LHCN-M2 (cell line): ENCODE data around the gene MIGA2. TPM values are rescaled to one million over a fixed set of nuclear protein-coding genes. Genes with fewer than 3 reads are reported as not detected.
"Not testable (repeated sequence)": the region's sequence is repeated elsewhere in the genome, so short reads cannot be mapped to it uniquely, and the experiment has no call there.

ENCODE experiments used
- DNase-seq: peaks from one replicate; pipeline ENCODE4 v3.0.0-alpha.2; 2012; ENCODE audit warnings: low read depth
- total RNA-seq: library from RNA; depleted of rRNA; stranded (reverse); fragments of >200 nt; gene quantifications from 2 replicates; pipeline ENCODE4 v1.2.3, GENCODE V29; 2014

The MIGA2 gene
- total RNA-seq, 1 experiment from 2014 or later, result 29.1 TPM

DNA sequence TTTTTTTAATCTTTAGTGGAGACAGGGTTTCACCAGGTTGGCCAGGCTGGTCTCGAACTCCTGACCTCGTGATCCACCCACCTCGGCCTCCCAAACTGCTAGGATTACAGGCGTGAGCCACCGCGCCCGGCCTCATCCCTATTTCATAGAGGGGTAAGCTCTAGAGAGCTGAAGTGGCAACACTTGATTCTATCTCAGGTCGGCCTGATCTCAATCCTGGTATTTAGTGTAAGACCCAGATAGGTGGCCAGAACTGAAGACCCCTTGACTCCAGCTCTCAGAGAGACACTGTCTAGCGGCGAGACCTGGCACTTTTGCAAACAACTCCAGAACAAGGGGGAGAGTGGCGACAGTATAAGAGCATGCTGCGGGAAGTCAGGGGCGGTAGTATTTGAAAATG is 588 bp upstream of the MIGA2 start:
- DNase-seq, result not testable (repeated sequence)

DNA sequence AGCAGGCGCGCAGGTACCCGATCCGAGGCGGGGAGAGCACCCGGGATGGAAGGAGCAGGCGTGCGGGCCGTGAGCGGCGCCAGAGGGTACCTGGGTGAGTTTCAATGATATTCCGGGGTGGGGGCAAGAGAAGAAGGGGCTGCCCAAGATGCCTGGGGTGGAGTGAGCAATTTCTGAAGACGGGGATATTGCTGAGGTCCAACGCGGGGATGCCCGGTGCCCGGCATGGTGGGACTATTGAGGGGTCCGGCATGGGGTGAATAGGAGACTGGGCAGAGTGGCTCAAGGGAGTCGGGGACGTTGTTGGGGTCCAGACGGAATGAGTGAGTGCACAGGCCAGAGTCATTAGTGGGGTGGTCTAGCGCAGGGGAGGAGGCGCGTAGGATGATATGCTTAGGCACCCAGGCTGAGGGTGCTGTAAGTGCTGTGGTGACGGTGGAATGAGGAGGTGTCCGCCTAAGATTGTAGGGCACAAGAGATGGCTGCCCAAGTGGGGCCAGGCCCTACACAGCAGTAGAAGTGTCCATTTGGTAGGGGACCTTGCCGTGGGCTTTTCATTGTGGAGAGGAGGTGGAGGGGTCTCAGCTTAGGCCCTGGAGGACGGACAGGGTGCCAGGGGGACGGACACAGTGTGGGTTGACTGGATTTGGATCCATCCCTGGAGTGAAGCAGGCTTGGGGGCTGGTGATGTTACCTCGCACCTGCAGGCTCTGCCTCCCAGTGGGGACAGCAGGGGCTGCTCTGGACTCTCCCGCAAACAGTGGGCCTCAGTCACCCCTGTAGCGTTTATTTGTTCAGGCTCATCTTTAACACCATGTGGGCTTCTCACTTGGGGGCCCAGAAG is 719 bp downstream of the MIGA2 start:
- no peak for DNase-seq

DNA sequence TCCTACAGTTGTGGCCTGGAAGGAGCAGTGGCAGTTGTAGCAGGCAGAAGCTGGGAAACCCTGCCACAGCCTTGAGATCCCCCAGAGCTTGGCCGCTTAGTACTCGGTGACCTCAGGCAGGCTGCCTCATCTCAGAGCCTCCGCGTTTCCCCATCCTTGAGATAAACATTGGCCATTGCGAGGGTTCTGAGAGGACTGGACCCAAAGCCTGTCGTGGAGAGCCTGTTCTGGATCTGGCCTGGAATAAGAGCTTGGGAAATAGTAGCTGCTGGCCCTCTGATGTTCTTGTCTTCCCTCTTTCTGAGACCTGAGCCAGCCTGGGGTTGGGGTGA is 1.3 kb downstream of the MIGA2 start:
- no peak for DNase-seq

DNA sequence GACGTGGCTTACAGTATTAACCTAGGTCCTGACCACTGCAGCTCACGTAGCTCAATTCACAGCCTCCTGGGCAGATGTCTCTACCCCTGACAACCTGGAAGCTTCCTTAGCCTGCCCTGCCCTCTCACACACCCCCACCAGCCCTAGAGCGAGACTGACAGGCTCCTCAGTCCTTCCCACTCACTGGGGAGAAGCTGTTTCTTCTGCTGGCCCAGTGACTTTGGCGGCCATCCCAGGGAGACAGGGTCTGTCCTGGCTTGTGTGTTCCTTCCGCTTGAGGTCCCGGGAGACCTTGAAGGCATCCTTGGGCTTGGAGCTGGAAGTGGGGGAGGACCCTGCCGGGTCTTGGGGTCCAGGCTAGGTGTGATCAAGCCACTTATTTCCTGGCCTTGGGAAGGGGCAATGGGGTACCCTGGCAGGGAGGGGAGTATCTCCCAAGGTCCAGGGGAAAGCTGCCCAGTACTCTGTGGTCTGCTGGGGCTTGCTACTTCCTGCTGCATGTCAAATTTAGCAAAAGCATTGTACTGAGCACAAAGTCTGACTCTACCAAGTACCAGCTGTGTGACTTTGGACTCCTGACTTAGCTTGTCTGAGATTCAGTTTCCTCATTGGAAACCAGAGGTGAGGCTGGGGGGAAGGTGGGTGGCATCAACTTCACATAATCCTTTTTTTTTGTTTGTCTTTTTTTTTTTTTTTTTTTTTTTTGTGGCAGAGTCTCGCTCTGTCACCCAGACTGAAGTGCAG is 1.9 kb downstream of the MIGA2 start:
- DNase-seq, result no peak

DNA sequence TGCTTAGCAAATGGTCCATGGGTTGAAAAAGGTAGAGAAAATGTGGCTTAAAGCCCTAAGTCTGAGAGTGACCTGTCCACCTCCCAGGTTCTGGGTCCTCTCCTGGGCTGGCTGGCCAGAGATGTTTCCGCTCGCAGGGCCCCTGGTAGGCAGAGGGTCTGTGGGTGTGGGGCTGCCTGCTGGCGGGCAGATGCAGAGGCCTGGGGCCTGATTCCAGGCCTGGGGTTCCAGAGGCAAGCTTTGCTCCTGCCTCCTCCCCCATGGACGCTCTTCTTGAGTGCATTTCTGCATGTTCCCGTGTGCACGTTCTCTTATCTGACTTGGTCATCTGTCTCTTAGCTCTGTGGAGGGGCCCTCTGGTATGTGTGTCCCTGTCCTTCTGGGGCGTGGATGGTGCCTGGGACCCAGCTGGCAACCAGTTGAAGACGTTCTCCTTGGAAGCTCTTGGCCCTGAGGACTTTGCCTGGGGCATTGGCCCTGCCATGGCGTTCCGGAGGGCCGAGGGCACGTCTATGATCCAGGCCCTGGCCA is 3.8 kb downstream of the MIGA2 start:
- no peak for DNase-seq

- DNase-seq, result no peak
Measured at GRCh38 chr9:129042016-129042415, 5.6 kb downstream of the MIGA2 start.

DNA sequence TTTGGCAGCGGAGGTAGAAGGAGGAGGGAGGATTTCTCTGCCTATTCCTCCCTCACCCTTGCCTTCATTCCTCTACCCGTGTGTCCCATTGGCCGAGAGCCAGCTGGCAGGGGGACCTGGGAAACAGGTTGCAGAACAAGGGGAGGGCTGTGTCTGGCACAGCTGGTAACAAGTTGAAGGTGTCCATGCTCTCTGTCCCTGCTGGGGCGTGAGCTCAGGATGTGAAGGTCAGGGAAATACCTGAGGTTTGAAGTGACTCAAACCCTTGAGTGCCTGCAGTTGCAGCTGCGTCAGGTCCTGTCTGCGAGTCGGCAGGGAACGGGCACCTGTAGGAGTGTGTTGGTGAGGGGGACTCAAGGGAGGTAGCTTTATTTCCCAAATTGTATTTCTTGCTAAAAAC is 16.2 kb downstream of the MIGA2 start:
- no peak for DNase-seq

DNA sequence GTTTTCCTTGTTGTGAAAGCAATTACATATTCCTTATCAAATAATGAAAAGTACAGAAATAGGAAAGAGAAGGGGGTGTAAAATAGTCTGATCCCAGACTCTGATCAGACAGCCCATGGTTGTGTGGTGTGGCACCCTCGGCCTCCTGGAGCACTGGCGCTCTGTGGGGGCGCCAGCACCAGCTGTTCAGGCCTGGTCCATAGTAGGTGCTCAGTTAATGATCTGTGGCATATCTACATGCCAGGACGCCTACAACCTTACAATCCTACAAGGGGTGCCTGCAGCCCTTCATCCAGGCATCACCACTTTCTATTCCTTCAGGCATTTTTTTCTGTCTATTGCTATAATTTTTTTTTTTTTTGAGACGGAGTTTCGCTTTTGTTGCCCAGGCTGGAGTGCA is 16.6 kb downstream of the MIGA2 start:
- no peak for DNase-seq

DNA sequence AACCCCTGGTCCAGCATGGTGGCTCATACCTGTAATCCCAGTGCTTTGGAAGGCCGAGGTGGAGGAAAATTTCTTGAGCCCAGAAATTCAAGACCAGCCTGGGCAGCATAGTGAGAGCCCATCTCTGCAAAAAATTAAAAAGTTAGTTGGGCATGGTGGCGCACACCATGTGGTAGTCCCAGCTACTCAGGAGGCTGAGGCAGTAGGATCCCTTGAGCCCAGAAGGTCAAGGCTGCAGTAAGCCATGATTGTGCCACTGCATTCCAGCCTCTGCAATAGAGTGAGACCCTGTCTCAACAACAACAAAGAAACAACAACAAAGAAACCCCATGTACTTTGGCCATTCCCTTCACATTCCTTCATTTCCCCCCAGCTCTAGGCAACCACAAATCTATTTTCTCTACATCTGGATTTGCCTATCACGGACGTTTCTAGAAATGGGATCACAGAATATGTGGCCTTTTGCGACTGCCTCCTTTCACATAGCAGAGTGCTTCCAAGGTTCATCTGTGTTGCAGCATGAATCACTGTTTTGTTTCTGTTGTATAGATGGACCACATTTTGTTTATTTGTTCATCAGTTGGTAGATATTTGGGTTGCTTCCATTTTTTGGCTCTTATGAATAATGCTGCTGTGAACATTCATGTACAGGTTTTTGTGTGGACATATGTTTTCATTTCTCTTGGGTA is 17.9 kb downstream of the MIGA2 start:
- DNase-seq, result no peak

DNA sequence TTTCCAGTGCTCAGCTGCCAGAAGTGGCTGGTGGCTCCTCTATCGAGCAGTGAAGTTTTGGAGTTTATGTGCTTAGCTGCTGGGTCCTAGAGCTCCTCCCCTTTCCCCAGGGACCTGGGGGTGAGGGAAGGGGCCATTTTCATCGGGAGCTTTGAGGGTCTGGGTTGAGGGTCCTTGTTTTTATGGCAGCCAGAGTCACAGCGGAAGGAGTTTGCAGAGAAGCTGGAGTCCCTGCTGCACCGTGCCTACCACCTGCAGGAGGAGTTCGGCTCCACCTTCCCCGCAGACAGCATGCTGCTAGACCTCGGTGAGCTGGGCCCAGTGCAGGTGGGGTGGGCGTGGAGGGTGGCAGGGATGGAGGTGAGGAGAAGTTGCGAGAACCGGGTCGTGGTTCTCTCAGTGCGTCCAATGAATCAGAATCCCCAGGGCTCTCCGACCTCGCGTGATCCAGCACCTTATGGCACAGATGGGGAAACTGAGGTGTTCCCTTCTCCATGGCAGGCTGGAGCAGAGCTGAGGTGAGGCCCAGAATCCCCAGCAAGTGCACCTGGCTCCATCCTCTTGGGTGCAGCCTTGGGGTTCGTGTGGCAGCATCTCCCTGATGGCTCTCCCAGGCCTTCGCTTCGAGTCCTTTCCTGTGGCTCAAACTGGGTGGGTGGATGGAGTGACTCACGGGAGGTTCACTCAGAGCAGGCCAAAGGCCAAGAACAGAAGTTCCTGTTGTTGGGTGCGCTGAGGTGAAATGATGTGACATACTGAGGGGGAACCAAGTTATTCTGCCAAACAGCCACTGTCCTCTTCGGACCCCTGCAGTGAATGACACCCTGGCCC is 22.8 kb downstream of the MIGA2 start:
- DNase-seq, result peak; percentile 57

GRCh38 chr9:129059796-129060785 is 23.7 kb downstream of the MIGA2 start:
- DNase-seq, result no peak

DNA sequence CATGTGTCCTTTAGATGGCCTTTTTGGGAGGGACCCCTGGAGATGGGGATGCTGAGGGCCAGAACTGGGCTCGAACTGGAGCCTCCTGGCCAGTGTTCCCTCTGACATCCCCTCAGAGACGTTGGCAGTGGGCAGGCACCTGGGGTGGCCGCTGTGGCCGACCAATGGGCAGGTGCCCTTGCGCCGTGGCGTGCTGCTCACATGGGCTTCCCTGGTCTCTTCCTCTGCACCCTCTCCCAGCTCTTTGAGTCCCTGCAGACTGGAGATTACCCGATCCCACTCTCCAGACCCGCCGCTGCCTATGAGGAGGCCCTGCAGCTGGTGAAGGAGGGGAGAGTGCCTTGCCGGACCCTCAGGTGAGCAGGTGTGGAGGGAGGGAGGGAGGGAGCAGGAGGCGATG is 24.6 kb downstream of the MIGA2 start:
- no peak for DNase-seq

DNA sequence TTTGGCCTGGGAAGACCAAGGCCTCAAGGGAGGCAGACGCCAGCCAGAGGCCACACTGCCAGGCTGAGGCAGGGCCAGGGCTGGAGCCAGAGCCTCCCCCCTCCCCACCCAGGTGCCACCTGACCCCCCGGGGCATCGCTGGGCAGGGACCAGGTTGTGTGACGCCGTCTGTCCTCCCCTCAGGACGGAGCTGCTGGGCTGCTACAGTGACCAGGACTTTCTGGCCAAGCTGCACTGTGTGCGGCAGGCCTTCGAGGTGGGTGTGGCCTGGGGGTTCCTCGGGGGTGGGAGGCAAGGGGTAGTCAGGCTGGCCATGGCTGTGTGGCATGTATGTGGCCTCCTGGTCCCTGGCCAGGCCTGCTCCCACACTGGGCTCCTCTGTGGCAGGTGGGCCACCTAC is 26.6 kb downstream of the MIGA2 start:
- DNase-seq, result no peak

GRCh38 chr9:129064499-129064908 is 28.1 kb downstream of the MIGA2 start:
- no peak for DNase-seq

GRCh38 chr9:129068110-129068509 is 31.7 kb downstream of the MIGA2 start:
- no peak for DNase-seq

- DNase-seq, result peak; percentile 59
Measured at GRCh38 chr9:129068990-129069861, 32.8 kb downstream of the MIGA2 start.

DNA sequence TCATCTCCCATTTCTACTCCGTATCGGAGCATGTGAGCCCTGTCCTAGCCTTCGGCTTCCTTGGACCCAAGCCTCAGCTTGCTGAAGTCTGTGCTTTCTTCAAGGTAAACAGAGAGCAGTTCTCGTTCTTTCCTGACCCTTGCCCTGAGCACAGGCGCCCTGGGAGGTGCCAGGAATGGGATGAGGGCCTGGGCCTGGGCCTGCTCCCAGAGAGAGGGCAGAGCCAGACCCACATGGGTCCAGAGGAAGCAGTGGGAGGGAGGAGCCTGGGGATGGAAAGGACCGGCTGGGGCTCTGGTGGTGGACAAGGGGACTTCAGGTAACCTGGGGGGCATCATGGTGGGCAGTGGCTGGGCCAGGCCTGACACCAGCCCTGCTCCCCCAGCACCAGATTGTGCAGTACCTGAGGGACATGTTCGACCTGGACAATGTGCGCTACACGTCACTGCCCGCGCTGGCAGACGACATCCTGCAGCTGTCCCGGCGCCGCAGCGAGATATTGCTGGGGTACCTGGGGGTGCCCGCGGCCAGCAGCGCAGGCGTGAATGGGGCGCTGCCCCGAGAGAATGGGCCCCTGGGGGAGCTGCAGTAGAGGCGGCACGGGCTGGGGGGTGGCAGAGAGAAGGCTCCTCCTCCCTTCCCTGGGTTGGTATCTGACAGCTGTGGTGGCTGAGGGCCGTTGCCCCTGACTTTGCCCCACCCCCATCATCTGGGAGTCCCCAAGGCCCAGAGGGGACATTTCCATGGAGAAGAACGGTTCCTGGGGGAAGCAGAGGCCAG is 33.6 kb downstream of the MIGA2 start:
- no peak for DNase-seq
